ENCODE data around the gene ENO1. TPM values are rescaled to one million over a fixed set of nuclear protein-coding genes. Genes with fewer than 3 reads are reported as not detected.
A peak's percentile ranks its signal among the peaks of the same experiment; 100 is the strongest.

The ENO1 gene
- total RNA-seq, 1 donor from 2014 or later: 124 TPM

GRCh38 chr1:8875216-8875861 is 3.1 kb downstream of the ENO1 start:
- Histone ChIP-seq H3K4me1 (peaks cover 86% of the 10 kb centered on the region), H3K27me3 (ENCODE audit: low read depth) (no peaks in the 10 kb centered on the region), H3K4me3 (peak overlapping the region; percentile 93), H3K27ac (replicated peaks) (peak overlapping the region; percentile 99), H3K36me3 (peaks cover 46% of the 10 kb centered on the region), H3K9me3 (replicated peaks) (no peaks in the 10 kb centered on the region)
- no peak for DNase-seq
- intact Hi-C loops (cut with micrococcal nuclease): no loop called here
- no peak for TF ChIP-seq CTCF (IDR thresholded peaks at IDR 0.05; ENCODE audit: borderline replicate concordance)

GRCh38 chr1:8874230-8875201 is 4.0 kb downstream of the ENO1 start:
- H3K9me3 ChIP-seq (replicated peaks): no peaks in the 10 kb centered on the region
- H3K4me3 ChIP-seq: peak overlapping the region; percentile 93
- TF ChIP-seq CTCF (IDR thresholded peaks at IDR 0.05; ENCODE audit: borderline replicate concordance): no peak
- no peaks in the 10 kb centered on the region for H3K27me3 ChIP-seq (ENCODE audit: low read depth)
- peak overlapping the region; percentile 99 for H3K27ac ChIP-seq (replicated peaks)
- intact Hi-C loops (cut with micrococcal nuclease): no loop called here
- peaks cover 54% of the 10 kb centered on the region for H3K36me3 ChIP-seq
- H3K4me1 ChIP-seq: peaks cover 79% of the 10 kb centered on the region
- no peak for DNase-seq

GRCh38 chr1:8873506-8874229 is 4.8 kb downstream of the ENO1 start:
- Histone ChIP-seq H3K36me3 (peaks cover 63% of the 10 kb centered on the region), H3K4me3 (peak overlapping the region; percentile 8), H3K9me3 (replicated peaks) (no peaks in the 10 kb centered on the region), H3K4me1 (peaks cover 71% of the 10 kb centered on the region), H3K27me3 (ENCODE audit: low read depth) (no peaks in the 10 kb centered on the region), H3K27ac (replicated peaks) (peak overlapping the region; percentile 99)
- TF ChIP-seq CTCF (IDR thresholded peaks at IDR 0.05; ENCODE audit: borderline replicate concordance): no peak
- intact Hi-C loops (cut with micrococcal nuclease): no loop called here
- peak; percentile 61 for DNase-seq

GRCh38 chr1:8873001-8873400 is 5.5 kb downstream of the ENO1 start:
- Histone ChIP-seq H3K4me3 (no peak overlapping the region), H3K9me3 (replicated peaks) (no peaks in the 10 kb centered on the region), H3K27ac (replicated peaks) (peak overlapping the region; percentile 99), H3K4me1 (peaks cover 65% of the 10 kb centered on the region), H3K36me3 (peaks cover 69% of the 10 kb centered on the region), H3K27me3 (ENCODE audit: low read depth) (no peaks in the 10 kb centered on the region)
- no peak for DNase-seq
- intact Hi-C loops (cut with micrococcal nuclease): no loop called here
- no peak for TF ChIP-seq CTCF (IDR thresholded peaks at IDR 0.05; ENCODE audit: borderline replicate concordance)

GRCh38 chr1:8871965-8872399 is 6.5 kb downstream of the ENO1 start:
- DNase-seq: no peak
- peaks cover 55% of the 10 kb centered on the region for H3K4me1 ChIP-seq
- intact Hi-C loops (cut with micrococcal nuclease): no loop called here
- no peak overlapping the region for H3K4me3 ChIP-seq
- TF ChIP-seq CTCF (IDR thresholded peaks at IDR 0.05; ENCODE audit: borderline replicate concordance): no peak
- peaks cover 79% of the 10 kb centered on the region for H3K36me3 ChIP-seq
- H3K9me3 ChIP-seq (replicated peaks): no peaks in the 10 kb centered on the region
- no peaks in the 10 kb centered on the region for H3K27me3 ChIP-seq (ENCODE audit: low read depth)
- no peak overlapping the region for H3K27ac ChIP-seq (replicated peaks)
